ENCODE measurements around the gene CAPN12.

Gene CAPN12

DNA sequence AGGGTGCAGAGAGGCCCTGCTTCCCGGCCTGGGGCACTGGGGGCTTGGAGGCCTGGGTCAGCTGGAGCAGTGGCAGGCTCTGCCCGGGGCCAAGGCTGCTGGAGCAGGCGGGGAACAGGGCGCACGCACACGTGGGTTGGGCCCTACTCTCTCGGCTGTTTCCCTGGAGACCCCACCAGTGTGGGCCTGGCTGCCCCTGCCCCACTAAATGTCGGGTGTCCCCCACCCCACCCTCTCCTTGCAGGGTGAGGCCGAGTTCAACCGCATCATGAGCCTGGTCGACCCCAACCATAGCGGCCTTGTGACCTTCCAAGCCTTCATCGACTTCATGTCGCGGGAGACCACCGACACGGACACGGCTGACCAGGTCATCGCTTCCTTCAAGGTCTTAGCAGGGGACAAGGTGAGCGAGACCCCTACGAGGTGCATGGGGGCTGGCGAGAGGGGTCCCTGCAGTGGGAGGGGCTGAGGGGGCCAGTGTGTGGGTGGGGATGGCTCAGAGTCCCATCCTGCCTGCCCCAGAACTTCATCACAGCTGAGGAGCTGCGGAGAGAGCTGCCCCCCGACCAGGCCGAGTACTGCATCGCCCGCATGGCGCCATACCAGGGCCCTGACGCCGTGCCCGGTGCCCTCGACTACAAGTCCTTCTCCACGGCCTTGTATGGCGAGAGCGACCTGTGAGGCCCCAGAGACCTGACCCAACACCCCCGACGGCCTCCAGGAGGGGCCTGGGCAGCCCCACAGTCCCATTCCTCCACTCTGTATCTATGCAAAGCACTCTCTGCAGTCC lies 15.3 kb downstream of the CAPN12 start:
- Histone ChIP-seq H3K9ac (ENCODE audit: low read length) (no peak overlapping the region), H3K4me3 (ENCODE audit: low read depth in 1 of 2, low read length in 2 of 2) (no peak overlapping the region), H3K27ac (ENCODE audit: low read depth, low read length) (no peak overlapping the region), H3K4me1 (ENCODE audit: insufficient read depth, low read length) (no peaks in the 10 kb centered on the region), H3K36me3 (ENCODE audit: insufficient read depth, low read length) (peaks cover 50% of the 10 kb centered on the region), H3K27me3 (ENCODE audit: control insufficient read depth in 1 of 2, insufficient read depth in 2 of 2, low read length in 2 of 2) (no peaks in the 10 kb centered on the region), H3K9me3 (ENCODE audit: low read length) (no peaks in the 10 kb centered on the region)

DNA sequence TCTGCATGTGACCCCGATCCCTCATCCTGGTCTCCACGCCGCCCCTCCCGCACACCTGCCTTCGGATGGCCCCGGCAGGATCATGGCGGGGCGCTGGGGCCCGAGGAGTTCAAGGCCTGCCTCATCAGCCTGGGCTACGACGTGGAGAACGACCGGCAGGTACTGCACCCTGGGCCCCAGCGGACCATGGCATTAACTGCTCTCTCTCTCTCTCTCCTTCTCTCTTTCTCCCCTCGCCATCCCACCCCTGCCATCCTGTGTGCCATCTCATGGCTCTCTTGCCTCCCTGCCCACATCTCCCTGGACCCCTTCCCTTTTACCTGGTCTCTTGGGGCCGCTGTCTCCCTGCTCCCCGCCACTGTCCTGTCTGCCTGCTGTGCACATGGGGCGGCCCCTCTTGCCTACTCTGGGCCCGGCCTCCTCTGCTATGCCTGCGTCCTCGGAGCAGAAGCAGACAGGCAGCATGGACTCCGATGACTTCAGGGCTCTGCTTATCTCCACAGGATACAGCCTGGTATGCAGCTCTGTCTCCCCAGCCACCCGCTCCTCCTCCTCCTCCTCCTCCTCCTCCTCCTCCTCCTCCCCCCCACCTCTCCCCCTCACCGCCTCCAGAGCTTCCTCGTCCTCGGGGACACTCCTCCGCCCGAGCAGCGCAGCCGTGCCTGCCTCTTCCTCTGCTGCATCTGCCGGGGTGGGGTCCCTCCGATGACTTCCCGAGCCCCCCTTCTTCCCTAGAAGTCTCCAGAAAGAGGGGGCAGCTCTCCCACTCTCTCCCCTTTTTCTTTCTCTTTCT lies 16.2 kb downstream of the CAPN12 start:
- H3K9ac ChIP-seq (ENCODE audit: low read length) = no peak overlapping the region
- no peaks in the 10 kb centered on the region for H3K4me1 ChIP-seq (ENCODE audit: insufficient read depth, low read length)
- H3K9me3 ChIP-seq (ENCODE audit: low read length) = no peaks in the 10 kb centered on the region
- H3K27ac ChIP-seq (ENCODE audit: low read depth, low read length) = peak overlapping the region; percentile 13
- no peak overlapping the region for H3K4me3 ChIP-seq (ENCODE audit: low read depth in 1 of 2, low read length in 2 of 2)
- peaks cover 58% of the 10 kb centered on the region for H3K36me3 ChIP-seq (ENCODE audit: insufficient read depth, low read length)
- no peaks in the 10 kb centered on the region for H3K27me3 ChIP-seq (ENCODE audit: control insufficient read depth in 1 of 2, insufficient read depth in 2 of 2, low read length in 2 of 2)

DNA sequence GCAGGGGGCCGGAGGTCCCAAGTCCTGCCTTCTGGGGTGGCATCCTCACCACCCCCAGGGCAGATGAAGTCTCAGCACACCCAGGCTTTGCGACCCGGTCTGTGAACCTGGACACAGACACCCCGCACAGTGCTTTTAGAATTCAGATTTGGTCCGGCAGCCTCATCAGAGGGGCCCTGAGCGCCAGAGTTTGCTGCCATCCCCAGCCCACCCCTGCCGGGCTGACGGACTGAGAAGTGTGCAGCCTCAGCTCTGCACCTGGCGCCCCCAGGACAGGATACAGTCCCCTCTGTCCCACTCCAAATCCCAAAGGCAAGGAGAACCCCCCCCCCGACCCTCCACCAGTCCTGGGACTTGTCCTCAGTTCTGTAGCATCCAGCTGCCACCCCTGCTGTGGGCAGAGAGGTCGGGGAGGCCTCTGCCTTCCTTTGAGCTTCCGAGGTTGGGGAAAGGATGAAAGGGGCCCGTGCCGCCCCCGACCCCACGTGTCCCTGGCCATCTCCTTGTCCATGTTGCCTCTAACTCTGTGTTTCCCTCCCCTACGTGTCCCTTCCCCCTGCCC lies 16.9 kb downstream of the CAPN12 start:
- Histone ChIP-seq H3K36me3 (ENCODE audit: insufficient read depth, low read length) (peaks cover 65% of the 10 kb centered on the region), H3K9ac (ENCODE audit: low read length) (no peak overlapping the region), H3K9me3 (ENCODE audit: low read length) (no peaks in the 10 kb centered on the region), H3K4me1 (ENCODE audit: insufficient read depth, low read length) (no peaks in the 10 kb centered on the region), H3K27ac (ENCODE audit: low read depth, low read length) (no peak overlapping the region), H3K27me3 (ENCODE audit: control insufficient read depth in 1 of 2, insufficient read depth in 2 of 2, low read length in 2 of 2) (no peaks in the 10 kb centered on the region), H3K4me3 (ENCODE audit: low read depth in 1 of 2, low read length in 2 of 2) (no peak overlapping the region)

DNA sequence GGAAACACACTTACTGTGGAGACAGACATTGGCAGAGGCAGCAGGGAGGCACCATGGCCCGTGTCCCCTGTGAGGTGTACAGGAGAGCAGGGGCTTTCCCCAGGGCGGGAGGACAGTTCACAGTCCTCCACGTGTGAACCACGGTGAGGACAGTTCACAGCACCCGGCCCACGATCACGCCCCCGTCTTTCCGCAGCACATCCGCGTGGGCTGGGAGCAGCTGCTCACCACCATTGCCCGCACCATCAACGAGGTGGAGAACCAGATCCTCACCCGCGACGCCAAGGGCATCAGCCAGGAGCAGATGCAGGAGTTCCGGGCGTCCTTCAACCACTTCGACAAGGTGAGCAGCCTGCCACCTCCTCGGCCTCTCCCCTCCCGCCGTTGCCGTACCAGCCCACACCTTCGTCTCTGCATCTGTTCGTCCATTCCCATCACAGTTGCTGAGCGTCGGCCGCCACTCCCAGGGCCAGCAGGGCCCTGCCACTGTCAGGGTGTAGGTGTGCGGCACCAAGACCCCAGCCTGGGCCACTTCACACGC lies 17.4 kb downstream of the CAPN12 start:
- no peaks in the 10 kb centered on the region for H3K27me3 ChIP-seq (ENCODE audit: control insufficient read depth in 1 of 2, insufficient read depth in 2 of 2, low read length in 2 of 2)
- H3K4me3 ChIP-seq (ENCODE audit: low read depth in 1 of 2, low read length in 2 of 2) = no peak overlapping the region
- no peak overlapping the region for H3K27ac ChIP-seq (ENCODE audit: low read depth, low read length)
- no peaks in the 10 kb centered on the region for H3K4me1 ChIP-seq (ENCODE audit: insufficient read depth, low read length)
- peaks cover 71% of the 10 kb centered on the region for H3K36me3 ChIP-seq (ENCODE audit: insufficient read depth, low read length)
- H3K9me3 ChIP-seq (ENCODE audit: low read length) = no peaks in the 10 kb centered on the region
- no peak overlapping the region for H3K9ac ChIP-seq (ENCODE audit: low read length)

GRCh38 chr19:38726284-38726673 lies 18.0 kb downstream of the CAPN12 start:
- H3K36me3 ChIP-seq (ENCODE audit: insufficient read depth, low read length) = peaks cover 76% of the 10 kb centered on the region
- H3K4me3 ChIP-seq (ENCODE audit: low read depth in 1 of 2, low read length in 2 of 2) = no peak overlapping the region
- no peak overlapping the region for H3K9ac ChIP-seq (ENCODE audit: low read length)
- H3K27ac ChIP-seq (ENCODE audit: low read depth, low read length) = no peak overlapping the region
- no peaks in the 10 kb centered on the region for H3K9me3 ChIP-seq (ENCODE audit: low read length)
- no peaks in the 10 kb centered on the region for H3K4me1 ChIP-seq (ENCODE audit: insufficient read depth, low read length)
- H3K27me3 ChIP-seq (ENCODE audit: control insufficient read depth in 1 of 2, insufficient read depth in 2 of 2, low read length in 2 of 2) = no peaks in the 10 kb centered on the region

DNA sequence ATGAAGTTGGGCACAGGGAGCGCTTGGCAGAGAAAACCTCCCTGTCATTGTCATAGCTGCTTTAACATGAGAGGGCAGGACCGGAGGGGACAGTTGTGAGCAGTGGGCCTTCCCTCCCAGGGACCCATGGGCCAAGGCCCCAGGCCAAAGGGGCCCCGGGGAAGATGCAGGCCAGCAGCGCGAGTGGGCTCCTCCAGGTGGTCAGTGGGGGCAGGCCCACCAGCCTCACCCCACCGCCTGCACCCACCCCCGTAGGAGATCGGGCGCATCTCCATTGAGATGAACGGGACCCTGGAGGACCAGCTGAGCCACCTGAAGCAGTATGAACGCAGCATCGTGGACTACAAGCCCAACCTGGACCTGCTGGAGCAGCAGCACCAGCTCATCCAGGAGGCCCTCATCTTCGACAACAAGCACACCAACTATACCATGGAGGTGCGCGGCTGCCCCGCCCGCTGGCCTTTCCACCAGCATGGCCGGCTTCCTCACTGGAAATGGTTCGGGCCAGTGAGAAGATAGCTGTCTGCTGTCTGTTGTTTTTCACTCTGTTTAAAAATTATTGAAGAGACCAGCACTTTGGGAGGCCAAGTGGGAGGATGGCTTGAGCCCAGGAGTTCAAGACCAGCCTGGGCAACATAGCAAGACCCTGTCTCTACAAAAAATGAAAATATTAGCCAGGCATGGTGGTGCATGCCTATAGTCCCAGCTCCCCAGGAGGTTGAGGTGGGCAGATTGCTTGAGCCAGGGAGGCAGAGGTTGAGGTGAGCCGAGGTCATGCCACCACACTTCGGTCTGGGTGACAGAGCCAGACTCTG lies 18.6 kb downstream of the CAPN12 start:
- H3K27me3 ChIP-seq (ENCODE audit: control insufficient read depth in 1 of 2, insufficient read depth in 2 of 2, low read length in 2 of 2) = no peaks in the 10 kb centered on the region
- H3K27ac ChIP-seq (ENCODE audit: low read depth, low read length) = no peak overlapping the region
- peaks cover 78% of the 10 kb centered on the region for H3K36me3 ChIP-seq (ENCODE audit: insufficient read depth, low read length)
- no peak overlapping the region for H3K4me3 ChIP-seq (ENCODE audit: low read depth in 1 of 2, low read length in 2 of 2)
- H3K4me1 ChIP-seq (ENCODE audit: insufficient read depth, low read length) = no peaks in the 10 kb centered on the region
- no peak overlapping the region for H3K9ac ChIP-seq (ENCODE audit: low read length)
- H3K9me3 ChIP-seq (ENCODE audit: low read length) = no peaks in the 10 kb centered on the region

GRCh38 chr19:38723990-38724854 lies 20.1 kb downstream of the CAPN12 start:
- Histone ChIP-seq H3K27me3 (ENCODE audit: control insufficient read depth in 1 of 2, insufficient read depth in 2 of 2, low read length in 2 of 2) (no peaks in the 10 kb centered on the region), H3K9me3 (ENCODE audit: low read length) (no peaks in the 10 kb centered on the region), H3K9ac (ENCODE audit: low read length) (no peak overlapping the region), H3K4me1 (ENCODE audit: insufficient read depth, low read length) (peaks cover 10% of the 10 kb centered on the region), H3K36me3 (ENCODE audit: insufficient read depth, low read length) (peaks cover 82% of the 10 kb centered on the region), H3K27ac (ENCODE audit: low read depth, low read length) (no peak overlapping the region), H3K4me3 (ENCODE audit: low read depth in 1 of 2, low read length in 2 of 2) (no peak overlapping the region)

GRCh38 chr19:38723606-38723965 lies 20.7 kb downstream of the CAPN12 start:
- peaks cover 14% of the 10 kb centered on the region for H3K4me1 ChIP-seq (ENCODE audit: insufficient read depth, low read length)
- peaks cover 88% of the 10 kb centered on the region for H3K36me3 ChIP-seq (ENCODE audit: insufficient read depth, low read length)
- no peak overlapping the region for H3K27ac ChIP-seq (ENCODE audit: low read depth, low read length)
- H3K9ac ChIP-seq (ENCODE audit: low read length) = no peak overlapping the region
- H3K4me3 ChIP-seq (ENCODE audit: low read depth in 1 of 2, low read length in 2 of 2) = no peak overlapping the region
- H3K9me3 ChIP-seq (ENCODE audit: low read length) = no peaks in the 10 kb centered on the region
- H3K27me3 ChIP-seq (ENCODE audit: control insufficient read depth in 1 of 2, insufficient read depth in 2 of 2, low read length in 2 of 2) = no peaks in the 10 kb centered on the region

DNA sequence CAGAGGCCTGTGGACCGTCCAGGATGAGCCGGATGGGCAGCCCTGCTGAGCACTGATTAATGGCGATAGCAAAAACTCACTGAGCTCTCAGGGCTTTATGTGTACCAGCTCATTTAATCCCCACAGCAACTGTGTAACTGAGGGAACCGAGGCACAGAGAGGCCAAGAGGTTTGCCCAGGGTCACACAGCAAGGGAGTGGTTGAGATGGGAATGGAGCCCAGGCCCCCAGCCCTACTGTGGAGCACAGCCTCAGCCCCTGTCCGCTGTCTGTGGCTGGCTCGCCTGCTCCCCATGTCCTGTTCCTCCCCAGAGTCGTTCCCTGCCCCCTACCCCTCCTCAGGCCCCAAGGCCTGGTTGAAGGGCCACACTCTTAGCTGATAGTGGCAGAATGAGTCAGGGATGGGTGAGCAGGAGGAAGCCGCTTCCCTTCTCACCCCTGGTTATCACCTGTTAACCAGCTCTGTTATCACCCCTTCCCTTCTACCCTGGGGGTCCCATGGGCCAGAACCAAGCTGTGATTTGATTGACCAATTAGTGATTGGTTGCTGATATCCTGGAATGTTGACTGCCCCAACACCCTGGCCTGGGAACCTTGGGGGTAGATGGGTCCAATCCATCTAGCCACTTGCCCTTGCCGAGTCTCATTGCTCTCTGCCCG lies 21.2 kb downstream of the CAPN12 start:
- no peaks in the 10 kb centered on the region for H3K9me3 ChIP-seq (ENCODE audit: low read length)
- H3K4me1 ChIP-seq (ENCODE audit: insufficient read depth, low read length) = peaks cover 14% of the 10 kb centered on the region
- no peak overlapping the region for H3K27ac ChIP-seq (ENCODE audit: low read depth, low read length)
- H3K36me3 ChIP-seq (ENCODE audit: insufficient read depth, low read length) = peaks cover 93% of the 10 kb centered on the region
- no peaks in the 10 kb centered on the region for H3K27me3 ChIP-seq (ENCODE audit: control insufficient read depth in 1 of 2, insufficient read depth in 2 of 2, low read length in 2 of 2)
- no peak overlapping the region for H3K9ac ChIP-seq (ENCODE audit: low read length)
- no peak overlapping the region for H3K4me3 ChIP-seq (ENCODE audit: low read depth in 1 of 2, low read length in 2 of 2)

Data from muscle layer of colon (tissue), 2 donors.